ENCODE measurements around the gene SCG5.

The SCG5 gene

DNA sequence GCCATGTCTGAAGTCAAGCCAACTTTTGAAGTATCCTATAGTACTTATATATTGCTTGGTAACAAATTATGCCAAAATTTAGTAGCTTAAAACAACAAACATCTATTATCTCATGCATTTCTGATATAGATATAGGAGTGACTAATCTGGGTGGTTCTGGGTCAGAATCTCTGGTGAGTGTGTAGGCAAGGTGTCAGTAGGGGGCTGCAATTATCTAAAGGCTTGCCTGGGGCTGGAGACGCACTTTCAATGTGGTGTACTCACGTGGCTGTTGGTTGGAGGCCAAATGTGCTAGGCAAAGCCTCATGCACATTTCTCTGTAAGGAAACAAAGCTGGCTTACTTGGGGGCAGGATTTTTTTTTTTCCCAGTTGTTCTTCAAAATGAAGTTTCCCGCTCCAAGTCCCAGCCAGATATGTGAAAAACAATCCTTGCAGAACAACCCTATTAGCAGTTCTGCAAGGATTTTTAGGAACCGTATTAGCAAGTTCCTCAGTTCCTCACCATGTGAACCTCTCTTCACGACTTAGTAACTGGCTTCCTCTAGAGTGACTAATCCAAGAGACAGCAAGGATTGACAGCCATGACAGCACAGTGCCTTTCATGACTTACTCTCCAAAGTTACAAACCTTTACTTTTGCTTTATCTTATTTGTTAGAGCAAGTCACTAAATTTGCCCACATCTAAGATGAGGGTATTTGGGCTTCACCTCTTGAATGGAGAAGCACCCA is 102.1 kb downstream of the SCG5 start:
- Histone ChIP-seq H3K4me3 (ENCODE audit: low read depth in 1 of 2, low read length in 1 of 2) (no peak overlapping the region), H3K9me3 (no peaks in the 10 kb centered on the region), H3K4me1 (ENCODE audit: control insufficient read depth in 1 of 2, insufficient read depth in 1 of 2, low read depth in 1 of 2, low read length in 1 of 2) (no peaks in the 10 kb centered on the region), H3K27ac (no peak overlapping the region), H3K27me3 (peaks cover 11% of the 10 kb centered on the region), H3K36me3 (no peaks in the 10 kb centered on the region)
- TF ChIP-seq, protein P1, sequence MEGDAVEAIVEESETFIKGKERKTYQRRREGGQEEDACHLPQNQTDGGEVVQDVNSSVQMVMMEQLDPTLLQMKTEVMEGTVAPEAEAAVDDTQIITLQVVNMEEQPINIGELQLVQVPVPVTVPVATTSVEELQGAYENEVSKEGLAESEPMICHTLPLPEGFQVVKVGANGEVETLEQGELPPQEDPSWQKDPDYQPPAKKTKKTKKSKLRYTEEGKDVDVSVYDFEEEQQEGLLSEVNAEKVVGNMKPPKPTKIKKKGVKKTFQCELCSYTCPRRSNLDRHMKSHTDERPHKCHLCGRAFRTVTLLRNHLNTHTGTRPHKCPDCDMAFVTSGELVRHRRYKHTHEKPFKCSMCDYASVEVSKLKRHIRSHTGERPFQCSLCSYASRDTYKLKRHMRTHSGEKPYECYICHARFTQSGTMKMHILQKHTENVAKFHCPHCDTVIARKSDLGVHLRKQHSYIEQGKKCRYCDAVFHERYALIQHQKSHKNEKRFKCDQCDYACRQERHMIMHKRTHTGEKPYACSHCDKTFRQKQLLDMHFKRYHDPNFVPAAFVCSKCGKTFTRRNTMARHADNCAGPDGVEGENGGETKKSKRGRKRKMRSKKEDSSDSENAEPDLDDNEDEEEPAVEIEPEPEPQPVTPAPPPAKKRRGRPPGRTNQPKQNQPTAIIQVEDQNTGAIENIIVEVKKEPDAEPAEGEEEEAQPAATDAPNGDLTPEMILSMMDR (IDR thresholded peaks at IDR 0.05), result no peak

GRCh38 chr15:32746116-32746857 is 104.8 kb downstream of the SCG5 start:
- Histone ChIP-seq H3K4me1 (ENCODE audit: control insufficient read depth in 1 of 2, insufficient read depth in 1 of 2, low read depth in 1 of 2, low read length in 1 of 2) (no peaks in the 10 kb centered on the region), H3K4me3 (ENCODE audit: low read depth in 1 of 2, low read length in 1 of 2) (no peak overlapping the region), H3K36me3 (no peaks in the 10 kb centered on the region), H3K27ac (no peak overlapping the region), H3K9me3 (no peaks in the 10 kb centered on the region), H3K27me3 (no peaks in the 10 kb centered on the region)
- TF ChIP-seq, protein P1 (IDR thresholded peaks at IDR 0.05), result no peak
